GM12878 (cell line): ENCODE measurements around the gene FAM20A. TPM values are rescaled to one million over a fixed set of nuclear protein-coding genes. Genes with fewer than 3 reads are reported as not detected.

ENCODE experiments used
- ATAC-seq: fragments of 200-7000 bp; cut with Tn5 transposase; 3 replicates; pipeline ENCODE4 v1.9.1; 2020; ENCODE audit warnings: mild to moderate bottlenecking, moderate library complexity
- BruUV-seq: library from RNA; stranded (reverse); fragments of 400-500 nt; replicated peaks from 2 replicates; lab custom pipeline; 2021; lab: Mats Ljungman, UMichigan
- CTCF ChIA-PET: fragments of 300-600 bp; sonication (Branson Sonifier 250); formaldehyde crosslinking; extraction: SDS; loops from one replicate; lab custom pipeline; 2021; ENCODE audit warnings: inconsistent platforms; lab: Yijun Ruan, JAX
- POLR2A ChIA-PET: fragments of 350-600 bp; formaldehyde crosslinking; extraction: SDS; loops from one replicate; lab custom pipeline; 2021; ENCODE audit warnings: inconsistent platforms; lab: Charles Lee
- RAD21 ChIA-PET: fragments of 300-600 bp; sonication (Branson Sonifier 250); formaldehyde crosslinking; loops from one replicate; lab custom pipeline; 2023; ENCODE audit warnings: antibody characterized with exemption; ENCODE audit not compliant: unreplicated experiment; lab: Charles Lee
- SMC1A ChIA-PET: fragments of 300-600 bp; sonication (Branson Sonifier 250); formaldehyde crosslinking; loops from one replicate; lab custom pipeline; 2023; ENCODE audit not compliant: unreplicated experiment, uncharacterized antibody; lab: Charles Lee
- DNase-seq: peaks from one replicate; pipeline ENCODE4 v3.0.0-alpha.2; 2011; ENCODE audit warnings: low read depth, low spot score
- FAIRE-seq: peaks from 3 replicates; lab custom pipeline; 2011; peaks lifted over from hg19 to GRCh38; lab: Jason Lieb, UNC
- H2AFZ ChIP-seq: 2 replicates; pipeline ENCODE4 v1.6.0; 2011; ENCODE audit warnings: low read depth, low read length, control low read depth; ENCODE audit not compliant: control insufficient read depth
- H3K27ac ChIP-seq: 2 replicates; pipeline ENCODE4 v1.5.1; 2011; ENCODE audit warnings: control low read depth; ENCODE audit not compliant: control insufficient read depth, insufficient read depth
- H3K27me3 ChIP-seq, 2 experiments: replicated peaks in 1 of 2; 2 replicates each; pipeline versions ENCODE4 v1.6.0 to v1.6.1; 2011; ENCODE audit warnings: low read length in 1 of 2; ENCODE audit not compliant: control insufficient read depth in 2 of 2, insufficient read depth in 2 of 2
- H3K36me3 ChIP-seq, 2 experiments: 2 replicates each; pipeline ENCODE4 v1.5.1; 2011; ENCODE audit warnings: low read length in 1 of 2; ENCODE audit not compliant: control insufficient read depth in 2 of 2, insufficient read depth in 2 of 2
- H3K4me1 ChIP-seq: 2 replicates; pipeline ENCODE4 v1.6.1; 2011; ENCODE audit warnings: mild to moderate bottlenecking, low read length, moderate library complexity, mixed read lengths; ENCODE audit not compliant: control insufficient read depth, insufficient read depth
- H3K4me2 ChIP-seq: 2 replicates; pipeline ENCODE4 v1.6.0; 2011; ENCODE audit warnings: control low read depth; ENCODE audit not compliant: control insufficient read depth, insufficient read depth
- H3K4me3 ChIP-seq: fragments of 200-600 bp; sonication (generic); 2 replicates; pipeline ENCODE4 v1.5.1; 2016
- H3K79me2 ChIP-seq: 2 replicates; pipeline ENCODE4 v1.6.0; 2011; ENCODE audit warnings: low read length; ENCODE audit not compliant: control insufficient read depth, insufficient read depth
- H3K9ac ChIP-seq: 2 replicates; pipeline ENCODE4 v1.8.0; 2011; ENCODE audit warnings: low read length, control low read depth, mixed read lengths; ENCODE audit not compliant: control insufficient read depth, insufficient read depth
- H3K9me3 ChIP-seq: replicated peaks from 3 replicates; pipeline ENCODE4 v1.5.1; 2011; ENCODE audit warnings: mild to moderate bottlenecking, low read length; ENCODE audit not compliant: control insufficient read depth, insufficient read depth
- H4K20me1 ChIP-seq: 2 replicates; pipeline ENCODE4 v1.6.0; 2011; ENCODE audit not compliant: control insufficient read depth, insufficient read depth
- BACH1 ChIP-seq: fragments of 450-650 bp; IDR thresholded peaks from 2 replicates; pipeline ENCODE4 v1.6.1; 2017; ENCODE audit warnings: mild to moderate bottlenecking, borderline replicate concordance
- ETV6 ChIP-seq, 2 experiments: fragments of 450-650 bp in 1 of 2; IDR thresholded peaks in 1 of 2; conservative IDR thresholded peaks in 1 of 2; 2 replicates each; pipeline ENCODE4 v1.6.1; 2014; ENCODE audit warnings: antibody characterized with exemption in 1 of 2, borderline replicate concordance in 1 of 2, low read depth in 1 of 2, mild to moderate bottlenecking in 1 of 2, moderate library complexity in 1 of 2
- HDAC6 ChIP-seq: fragments of 200-600 bp; sonication (generic); IDR thresholded peaks from one replicate; pipeline ENCODE4 v1.8.0; 2017; ENCODE audit warnings: antibody characterized with exemption; ENCODE audit not compliant: unreplicated experiment
- IKZF1 ChIP-seq: fragments of 450-650 bp; conservative IDR thresholded peaks from 2 replicates; pipeline ENCODE4 v1.6.1; 2017; ENCODE audit warnings: antibody characterized with exemption, mild to moderate bottlenecking
- MTA2 ChIP-seq: fragments of 450-650 bp; IDR thresholded peaks from 2 replicates; pipeline ENCODE4 v1.6.1; 2016; ENCODE audit warnings: low read depth, mild to moderate bottlenecking, moderate library complexity
- RFX5 ChIP-seq: IDR thresholded peaks from 2 replicates; pipeline ENCODE4 v1.6.1; 2011; ENCODE audit warnings: low read depth, low read length, improper control_type of control experiment
- SIN3A ChIP-seq: IDR thresholded peaks from 2 replicates; pipeline ENCODE4 v1.6.1; 2012; ENCODE audit warnings: low read depth, low read length, improper control_type of control experiment
- SPI1 ChIP-seq: IDR thresholded peaks from 2 replicates; pipeline ENCODE4 v1.6.1; 2011; ENCODE audit warnings: low read depth, mild to moderate bottlenecking, low read length, moderate library complexity, borderline replicate concordance; ENCODE audit not compliant: insufficient read depth
- whole genome bisulfite sequencing: methylation state at CpG from one replicate; pipeline ENCODE4 v1.1.6; 2016; ENCODE audit warnings: low lambda C conversion rate; ENCODE audit not compliant: insufficient replicate concordance, insufficient coverage; ENCODE audit errors: missing lambda C conversion rate; 5-methylcytosine and 5-hydroxymethylcytosine counted together
- in situ Hi-C: fragments of 300-500 bp; cut with MboI; formaldehyde crosslinking; loops from 9 replicates; pipeline ENCODE4 v1.14.3; 2018; ENCODE audit warnings: mixed read lengths
- intact Hi-C: fragments of 100-400 bp; cut with micrococcal nuclease; formaldehyde crosslinking; loops from one replicate; pipeline ENCODE4 v1.14.2; 2022; ENCODE audit not compliant: unreplicated experiment
- polyA plus RNA-seq, 11 experiments: library from polyadenylated mRNA; depleted of rRNA in 4 of 11; unstranded in 6 of 11; stranded (reverse) in 5 of 11; fragments of >200 nt; fragmentation: Nextera tagmentation in 4 of 11; fragmentation: Illumina TruSeq in 1 of 11; extraction: Ambion mirVana in 4 of 11; extraction: Trizol in 1 of 11; gene quantifications; 1 replicate in 1 of 11; 2 replicates in 10 of 11; pipeline versions ENCODE4 v1.2.1 to v1.2.3, GENCODE V29; 2011 to 2016; ENCODE audit warnings: inconsistent platforms in 2 of 11, missing spikeins in 2 of 11, low read depth in 1 of 11
- total RNA-seq, 4 experiments: library from RNA; depleted of rRNA in 3 of 4; stranded (reverse); fragments of >200 nt in 3 of 4; fragmentation: Illumina TruSeq in 1 of 4; extraction: Trizol in 1 of 4; gene quantifications; 2 replicates each; pipeline versions ENCODE4 v1.2.1 to v1.2.3, GENCODE V29; 2013 to 2021
- TF ChIP-seq, protein P1 (sequence below): IDR thresholded peaks from 2 replicates; pipeline ENCODE4 v1.6.1; 2011; ENCODE audit warnings: low read depth, low read length, improper control_type of control experiment, borderline replicate concordance

The FAM20A gene
- total and polyA plus RNA-seq, 10 of the 15 experiments (the other 5 are each of a cell fraction or from before 2014, with no cell fraction given): 0.13 TPM; not detected in 9

GRCh38 chr17:68491381-68492231 lies 109.6 kb downstream of the FAM20A start:
- intact Hi-C loops: no loop called here
- H3K27me3 ChIP-seq: no peaks in the 10 kb centered on the region
- H2AFZ ChIP-seq: peak overlapping the region; percentile 37
- no peak for FAIRE-seq
- CTCF ChIA-PET: interaction anchor here (0.9 kb wide), 1 partner anchor 32 kb away, joined by 4 read pairs; no protein-coding TSS in a partner anchor
- WGBS: 63% methylated on average over 12 of the region's 12 CpGs
- TF ChIP-seq, protein P1, sequence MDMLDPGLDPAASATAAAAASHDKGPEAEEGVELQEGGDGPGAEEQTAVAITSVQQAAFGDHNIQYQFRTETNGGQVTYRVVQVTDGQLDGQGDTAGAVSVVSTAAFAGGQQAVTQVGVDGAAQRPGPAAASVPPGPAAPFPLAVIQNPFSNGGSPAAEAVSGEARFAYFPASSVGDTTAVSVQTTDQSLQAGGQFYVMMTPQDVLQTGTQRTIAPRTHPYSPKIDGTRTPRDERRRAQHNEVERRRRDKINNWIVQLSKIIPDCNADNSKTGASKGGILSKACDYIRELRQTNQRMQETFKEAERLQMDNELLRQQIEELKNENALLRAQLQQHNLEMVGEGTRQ: no peak
- TF ChIP-seq HDAC6 (no peak), BACH1 (no peak), ETV6 (conservative IDR thresholded peaks at IDR 0.05 in 1 of 2, IDR thresholded peaks at IDR 0.05 in 1 of 2; ENCODE audit: borderline replicate concordance in 1 of 2, low read depth in 1 of 2) (0 out of 4 replicates have a peak, but pooled peaks of 1 of the 2 experiments have one; percentile 24), IKZF1 (peak; percentile 42), MTA2 (no peak), RFX5 (no peak), SIN3A (no peak), SPI1 (peak; percentile 82; the same call in 1 of the 2 replicates)
- TF ChIP-seq, all 136 proteins: peak for 3
- Histone ChIP-seq H3K36me3 (no peaks in the 10 kb centered on the region), H3K9me3 (no peaks in the 10 kb centered on the region; the same call in 2 of the 3 replicates), H3K27ac (peak overlapping the region; percentile 18; the same call in 1 of the 2 replicates), H4K20me1 (no peaks in the 10 kb centered on the region), H3K4me3 (no peak overlapping the region), H3K4me1 (peaks cover 26% of the 10 kb centered on the region), H3K4me2 (peak overlapping the region; percentile 42; the same call in 1 of the 2 replicates), H3K79me2 (no peaks in the 10 kb centered on the region), H3K9ac (no peak overlapping the region)
- in situ Hi-C loops: no loop called here
- DNase-seq (no peak), ATAC-seq (no peak; the same call in 2 of the 3 replicates)
- POLR2A ChIA-PET: no interaction called here
- SMC1A ChIA-PET: no interaction called here
- RAD21 ChIA-PET: interaction anchor here (0.7 kb wide), 1 partner anchor 21 kb away, joined by 3 read pairs; the partner anchor contains the start of gene PRKAR1A
- BruUV-seq: no TSS peak
